HEK293T (cell line): ENCODE results near the gene BCL2.

Source experiments
- ARNT ChIP-seq: fragments of 450-650 bp; IDR thresholded peaks from 2 replicates; pipeline ENCODE4 v1.6.1; 2017; ENCODE audit warnings: mild to moderate bottlenecking
- BHLHE40 ChIP-seq: fragments of 450-650 bp; IDR thresholded peaks from 2 replicates; pipeline ENCODE4 v1.6.1; 2016; ENCODE audit warnings: mild to moderate bottlenecking, moderate library complexity, borderline replicate concordance
- ELF4 ChIP-seq: fragments of 450-650 bp; IDR thresholded peaks from 2 replicates; pipeline ENCODE4 v1.6.1; 2017; ENCODE audit warnings: antibody characterized with exemption
- FOXK2 ChIP-seq: fragments of 450-650 bp; IDR thresholded peaks from 2 replicates; pipeline ENCODE4 v1.6.1; 2016; ENCODE audit warnings: mild to moderate bottlenecking
- FOXM1 ChIP-seq: fragments of 450-650 bp; IDR thresholded peaks from 2 replicates; pipeline ENCODE4 v1.6.1; 2017; ENCODE audit warnings: mild to moderate bottlenecking, borderline replicate concordance
- HDGF ChIP-seq: fragments of 450-650 bp; IDR thresholded peaks from 2 replicates; pipeline ENCODE4 v1.6.1; 2017; ENCODE audit warnings: antibody characterized with exemption, borderline replicate concordance
- LEF1 ChIP-seq: fragments of 450-650 bp; IDR thresholded peaks from 2 replicates; pipeline ENCODE4 v1.6.1; 2017; ENCODE audit warnings: mild to moderate bottlenecking, borderline replicate concordance
- NFRKB ChIP-seq: fragments of 450-650 bp; IDR thresholded peaks from 2 replicates; pipeline ENCODE4 v1.6.1; 2016; ENCODE audit warnings: mild to moderate bottlenecking, moderate library complexity
- SP1 ChIP-seq: fragments of 450-650 bp; IDR thresholded peaks from 2 replicates; pipeline ENCODE4 v1.6.1; 2017
- SUZ12 ChIP-seq: fragments of 450-650 bp; IDR thresholded peaks from 2 replicates; pipeline ENCODE4 v1.6.1; 2016; ENCODE audit warnings: mild to moderate bottlenecking
- ZNF384 ChIP-seq: fragments of 450-650 bp; IDR thresholded peaks from 2 replicates; pipeline ENCODE4 v1.6.1; 2016
- TF ChIP-seq, protein P1 (sequence below): fragments of 450-650 bp; IDR thresholded peaks from 2 replicates; pipeline ENCODE4 v1.6.1; 2016

DNA sequence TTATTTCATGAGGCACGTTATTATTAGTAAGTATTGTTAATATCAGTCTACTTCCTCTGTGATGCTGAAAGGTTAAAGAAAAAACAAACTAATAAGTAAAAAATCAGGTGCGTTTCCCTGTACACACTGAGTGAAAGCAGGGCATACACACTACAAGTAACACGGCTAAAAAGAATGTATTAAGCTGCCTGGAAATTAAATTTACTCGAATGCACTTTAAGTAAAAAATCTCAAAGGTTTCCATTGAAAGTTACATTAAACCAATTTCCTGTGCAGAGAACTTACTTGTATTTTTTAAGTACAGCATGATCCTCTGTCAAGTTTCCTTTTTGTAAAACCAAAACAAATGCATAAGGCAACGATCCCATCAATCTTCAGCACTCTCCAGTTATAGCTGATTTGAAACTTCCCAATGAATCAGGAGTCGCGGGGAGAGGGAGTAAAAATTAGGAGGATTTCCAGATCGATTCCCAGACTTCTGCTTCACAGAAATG is 633 bp downstream of the BCL2 start:
- no peak for TF ChIP-seq SP1
- TF ChIP-seq LEF1: no peak
- TF ChIP-seq NFRKB: no peak
- TF ChIP-seq BHLHE40: no peak
- no peak for TF ChIP-seq ARNT
- TF ChIP-seq SUZ12: no peak
- no peak for TF ChIP-seq FOXK2
- no peak for TF ChIP-seq ELF4
- TF ChIP-seq, protein P1, sequence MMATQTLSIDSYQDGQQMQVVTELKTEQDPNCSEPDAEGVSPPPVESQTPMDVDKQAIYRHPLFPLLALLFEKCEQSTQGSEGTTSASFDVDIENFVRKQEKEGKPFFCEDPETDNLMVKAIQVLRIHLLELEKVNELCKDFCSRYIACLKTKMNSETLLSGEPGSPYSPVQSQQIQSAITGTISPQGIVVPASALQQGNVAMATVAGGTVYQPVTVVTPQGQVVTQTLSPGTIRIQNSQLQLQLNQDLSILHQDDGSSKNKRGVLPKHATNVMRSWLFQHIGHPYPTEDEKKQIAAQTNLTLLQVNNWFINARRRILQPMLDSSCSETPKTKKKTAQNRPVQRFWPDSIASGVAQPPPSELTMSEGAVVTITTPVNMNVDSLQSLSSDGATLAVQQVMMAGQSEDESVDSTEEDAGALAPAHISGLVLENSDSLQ: no peak
- no peak for TF ChIP-seq HDGF
- no peak for TF ChIP-seq ZNF384
- TF ChIP-seq FOXM1: no peak
